CD4-positive, alpha-beta T cell (primary cell): ENCODE results near the gene DGKB. TPM values are rescaled to one million over a fixed set of nuclear protein-coding genes. Genes with fewer than 3 reads are reported as not detected.

ENCODE experiments used
- ATAC-seq: fragments of 200-7000 bp; cut with Tn5 transposase; one replicate; pipeline ENCODE4 v1.10.0; 2022; ENCODE audit warnings: mild to moderate bottlenecking; ENCODE audit not compliant: poor library complexity
- CTCF ChIA-PET: fragments of 350-600 bp; sonication (Branson Sonifier 250); formaldehyde crosslinking; loops from one replicate; lab custom pipeline; 2021; ENCODE audit warnings: antibody characterized with exemption, inconsistent platforms; lab: Charles Lee
- POLR2A ChIA-PET: fragments of 350-600 bp; sonication (Branson Sonifier 250); formaldehyde crosslinking; loops from one replicate; lab custom pipeline; 2021; ENCODE audit warnings: antibody characterized with exemption, inconsistent platforms; lab: Charles Lee
- DNase-seq, 14 experiments: peaks; one replicate each; pipeline ENCODE4 v3.0.0-alpha.2; 2013 to 2020; ENCODE audit warnings: mixed read lengths in 2 of 14
- H3K27ac ChIP-seq, 2 donors: one replicate each; pipeline versions ENCODE4 v1.5.1 to v1.7.0; 2013; ENCODE audit warnings: low read length in 2 of 2, low read depth in 1 of 2, mild to moderate bottlenecking in 1 of 2
- H3K27me3 ChIP-seq, 2 experiments: 1 replicate in 1 of 2; 2 replicates in 1 of 2; pipeline versions ENCODE4 v1.6.1 to v1.7.0; 2013; ENCODE audit warnings: low read length in 2 of 2, control low read depth in 1 of 2, mild to moderate bottlenecking in 1 of 2, moderate library complexity in 1 of 2; ENCODE audit not compliant: insufficient read depth in 2 of 2, control insufficient read depth in 1 of 2
- H3K36me3 ChIP-seq: one replicate; pipeline ENCODE4 v1.6.1; 2013; ENCODE audit warnings: low read length, control low read depth; ENCODE audit not compliant: insufficient read depth
- H3K4me1 ChIP-seq: one replicate; pipeline ENCODE4 v1.6.1; 2013; ENCODE audit warnings: low read length, control low read depth; ENCODE audit not compliant: insufficient read depth
- H3K4me3 ChIP-seq: one replicate; pipeline ENCODE4 v1.5.1; 2013; ENCODE audit warnings: mild to moderate bottlenecking, low read length, moderate library complexity
- H3K9me3 ChIP-seq, 2 experiments: 1 replicate in 1 of 2; 2 replicates in 1 of 2; pipeline versions ENCODE4 v1.6.1 to v1.7.0; 2013; ENCODE audit warnings: low read length in 2 of 2, mild to moderate bottlenecking in 2 of 2, control low read depth in 1 of 2, moderate library complexity in 1 of 2; ENCODE audit not compliant: control insufficient read depth in 1 of 2, insufficient read depth in 1 of 2
- H3K27ac Mint-ChIP-seq: one replicate; pipeline ENCODE4 v1.8.0; 2020; ENCODE audit warnings: mixed read lengths
- H3K27me3 Mint-ChIP-seq: one replicate; pipeline ENCODE4 v1.8.0; 2021; ENCODE audit warnings: mixed read lengths
- H3K36me3 Mint-ChIP-seq: one replicate; pipeline ENCODE4 v1.8.0; 2021; ENCODE audit warnings: low read depth, mixed read lengths
- H3K4me1 Mint-ChIP-seq: one replicate; pipeline ENCODE4 v1.8.0; 2021; ENCODE audit warnings: low read depth, mixed read lengths
- H3K4me3 Mint-ChIP-seq: one replicate; pipeline ENCODE4 v1.8.0; 2020; ENCODE audit warnings: mild to moderate bottlenecking, mixed read lengths
- H3K9me3 Mint-ChIP-seq: one replicate; pipeline ENCODE4 v1.8.0; 2020; ENCODE audit warnings: mixed read lengths
- intact Hi-C, 2 experiments: fragments of 100-400 bp; cut with DNase I in 1 of 2; cut with micrococcal nuclease in 1 of 2; formaldehyde crosslinking; loops; one replicate each; pipeline versions ENCODE4 v1.15.1 to v1.9.0; 2023 to 2025; cut with DNase I, micrococcal nuclease
- total RNA-seq, 174 experiments: library from RNA in 2 of 174; stranded (reverse) in 2 of 174; gene quantifications; one replicate each; pipeline ENCODE4 v1.2.3 and lab custom pipeline; 2021 to 2026
- TF ChIP-seq, protein P1 (sequence below): fragments of 200-600 bp; IDR thresholded peaks from one replicate; pipeline ENCODE4 v1.8.0; 2022; ENCODE audit warnings: antibody characterized with exemption, mild to moderate bottlenecking

Gene DGKB
- total RNA-seq, 2 experiments from 2014 or later = not detected

DNA sequence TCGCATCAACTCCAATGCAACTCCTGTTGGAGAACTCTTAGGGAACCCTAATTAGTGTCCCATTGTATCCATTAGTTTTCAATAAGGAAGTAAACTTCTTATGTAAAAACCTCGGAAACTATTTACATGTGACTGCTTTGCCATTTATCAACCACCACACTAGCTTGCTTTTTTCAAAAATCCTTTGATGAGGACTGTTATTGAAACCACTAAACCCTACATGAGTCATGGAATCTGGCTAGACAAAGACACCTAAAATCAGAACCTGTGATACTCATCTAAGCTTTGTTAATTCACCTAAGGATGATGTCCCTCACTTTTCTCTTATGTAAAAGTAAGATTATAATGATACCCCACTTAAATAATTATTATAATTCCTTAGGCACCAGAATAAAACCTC, 499.0 kb downstream of the DGKB start:
- Histone ChIP-seq H3K27me3 (no peaks in the 10 kb centered on the region), H3K36me3 (no peaks in the 10 kb centered on the region), H3K27ac (no peak overlapping the region), H3K4me3 (no peak overlapping the region), H3K4me1 (no peaks in the 10 kb centered on the region), H3K9me3 (no peaks in the 10 kb centered on the region)
- H3K4me1 Mint-ChIP-seq = no peaks in the 10 kb centered on the region
- no peak for ATAC-seq
- intact Hi-C loops = no loop called here
- TF ChIP-seq, protein P1, sequence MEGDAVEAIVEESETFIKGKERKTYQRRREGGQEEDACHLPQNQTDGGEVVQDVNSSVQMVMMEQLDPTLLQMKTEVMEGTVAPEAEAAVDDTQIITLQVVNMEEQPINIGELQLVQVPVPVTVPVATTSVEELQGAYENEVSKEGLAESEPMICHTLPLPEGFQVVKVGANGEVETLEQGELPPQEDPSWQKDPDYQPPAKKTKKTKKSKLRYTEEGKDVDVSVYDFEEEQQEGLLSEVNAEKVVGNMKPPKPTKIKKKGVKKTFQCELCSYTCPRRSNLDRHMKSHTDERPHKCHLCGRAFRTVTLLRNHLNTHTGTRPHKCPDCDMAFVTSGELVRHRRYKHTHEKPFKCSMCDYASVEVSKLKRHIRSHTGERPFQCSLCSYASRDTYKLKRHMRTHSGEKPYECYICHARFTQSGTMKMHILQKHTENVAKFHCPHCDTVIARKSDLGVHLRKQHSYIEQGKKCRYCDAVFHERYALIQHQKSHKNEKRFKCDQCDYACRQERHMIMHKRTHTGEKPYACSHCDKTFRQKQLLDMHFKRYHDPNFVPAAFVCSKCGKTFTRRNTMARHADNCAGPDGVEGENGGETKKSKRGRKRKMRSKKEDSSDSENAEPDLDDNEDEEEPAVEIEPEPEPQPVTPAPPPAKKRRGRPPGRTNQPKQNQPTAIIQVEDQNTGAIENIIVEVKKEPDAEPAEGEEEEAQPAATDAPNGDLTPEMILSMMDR = no peak
- ChIA-PET CTCF (no interaction called here), POLR2A (no interaction called here)
- no peak overlapping the region for H3K4me3 Mint-ChIP-seq
- peak in 1 of 14 experiments; percentile 8 for DNase-seq
- H3K9me3 Mint-ChIP-seq = no peaks in the 10 kb centered on the region
- H3K27ac Mint-ChIP-seq = no peak overlapping the region
- no peaks in the 10 kb centered on the region for H3K27me3 Mint-ChIP-seq
- H3K36me3 Mint-ChIP-seq = no peaks in the 10 kb centered on the region

DNA sequence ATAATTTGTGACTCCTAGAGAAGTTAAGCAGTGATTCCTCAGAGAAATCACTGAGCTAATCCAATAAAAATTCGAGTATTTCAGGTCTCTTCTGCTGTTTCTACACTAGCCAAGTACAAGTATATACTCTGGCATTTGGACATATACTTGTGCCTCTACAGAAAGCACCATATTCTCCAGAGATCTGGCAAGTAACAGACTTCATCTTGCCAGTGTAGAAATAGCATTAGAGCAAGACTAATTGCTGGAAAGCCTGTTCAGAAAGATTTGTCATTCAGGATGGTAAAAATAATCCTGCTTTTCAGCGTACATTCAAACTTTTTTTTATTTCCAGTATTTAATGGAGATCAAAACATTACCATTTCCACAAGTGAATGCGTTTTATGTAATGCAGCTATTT, 502.3 kb downstream of the DGKB start:
- TF ChIP-seq, protein P1 = no peak
- no peaks in the 10 kb centered on the region for H3K4me1 Mint-ChIP-seq
- H3K9me3 Mint-ChIP-seq = no peaks in the 10 kb centered on the region
- no peak overlapping the region for H3K4me3 ChIP-seq
- no peaks in the 10 kb centered on the region for H3K27me3 ChIP-seq
- H3K36me3 Mint-ChIP-seq = no peaks in the 10 kb centered on the region
- intact Hi-C loops = no loop called here
- H3K27ac ChIP-seq = no peak overlapping the region
- H3K27ac Mint-ChIP-seq = no peak overlapping the region
- POLR2A ChIA-PET = no interaction called here
- no peak overlapping the region for H3K4me3 Mint-ChIP-seq
- H3K9me3 ChIP-seq = no peaks in the 10 kb centered on the region
- H3K27me3 Mint-ChIP-seq = no peaks in the 10 kb centered on the region
- CTCF ChIA-PET = no interaction called here
- no peaks in the 10 kb centered on the region for H3K36me3 ChIP-seq
- DNase-seq (no peak), ATAC-seq (no peak)
- H3K4me1 ChIP-seq = no peaks in the 10 kb centered on the region

DNA sequence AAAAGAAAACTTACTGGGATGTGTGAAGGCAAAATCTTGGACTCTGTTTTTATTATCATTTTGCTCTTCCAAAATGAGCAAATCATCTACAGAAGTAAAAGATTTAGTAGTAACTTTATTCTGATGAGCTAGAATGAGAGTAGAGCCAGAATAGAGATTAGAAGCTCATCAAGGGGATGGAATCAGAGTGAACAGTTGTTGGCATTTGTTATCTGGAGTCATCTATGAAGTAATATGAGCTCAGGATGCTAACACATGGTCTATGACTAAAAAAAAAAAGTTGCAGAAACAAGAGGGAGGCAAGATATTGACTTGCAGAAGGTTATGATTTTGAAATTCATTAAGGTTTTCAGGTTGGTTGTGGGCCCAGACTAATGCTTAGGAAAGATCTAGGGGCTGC, 504.0 kb downstream of the DGKB start:
- Mint-ChIP-seq H3K27ac (no peak overlapping the region), H3K4me3 (no peak overlapping the region), H3K9me3 (peaks cover 1% of the 10 kb centered on the region), H3K36me3 (no peaks in the 10 kb centered on the region), H3K4me1 (no peaks in the 10 kb centered on the region), H3K27me3 (no peaks in the 10 kb centered on the region)
- Histone ChIP-seq H3K27me3 (no peaks in the 10 kb centered on the region), H3K27ac (no peak overlapping the region), H3K4me1 (no peaks in the 10 kb centered on the region), H3K9me3 (no peaks in the 10 kb centered on the region), H3K36me3 (no peaks in the 10 kb centered on the region), H3K4me3 (no peak overlapping the region)
- CTCF ChIA-PET = no interaction called here
- POLR2A ChIA-PET = interaction anchor here (1.5 kb wide), 1 partner anchor 28 kb away, joined by 3 read pairs; no protein-coding TSS in a partner anchor
- no peak for DNase-seq
- ATAC-seq = no peak
- TF ChIP-seq, protein P1 = no peak
- intact Hi-C loops = no loop called here
